PC-9 (cell line): ENCODE measurements around the gene GYS1. TPM values are rescaled to one million over a fixed set of nuclear protein-coding genes. Genes with fewer than 3 reads are reported as not detected.
"Not testable (repeated sequence)": the region's sequence is repeated elsewhere in the genome, so short reads cannot be mapped to it uniquely, and the experiment has no call there.

Experiments used
- BruUV-seq: library from RNA; stranded (reverse); fragments of 400-500 nt; replicated peaks from 2 replicates; lab custom pipeline; 2021; lab: Mats Ljungman, UMichigan
- CTCF ChIA-PET: fragments of 300-600 bp; sonication (Branson Sonifier 250); formaldehyde crosslinking; loops from one replicate; lab custom pipeline; 2022; ENCODE audit warnings: antibody characterized with exemption; lab: Charles Lee
- POLR2A ChIA-PET: fragments of 300-600 bp; sonication (Branson Sonifier 250); formaldehyde crosslinking; loops from one replicate; lab custom pipeline; 2022; ENCODE audit warnings: antibody characterized with exemption; ENCODE audit not compliant: unreplicated experiment; lab: Charles Lee
- DNase-seq, 2 experiments: peaks; one replicate each; pipeline versions ENCODE4 v3.0.0 to v3.0.0-alpha.2; 2015 to 2022; ENCODE audit warnings: mixed read lengths in 1 of 2
- H2AFZ ChIP-seq: fragments of 200-600 bp; sonication (generic); 2 replicates; pipeline ENCODE4 v1.8.1; 2017; ENCODE audit warnings: antibody characterized with exemption
- H3F3A ChIP-seq: fragments of 200-600 bp; sonication (generic); 2 replicates; pipeline ENCODE4 v1.8.1; 2017; ENCODE audit warnings: antibody characterized with exemption, mild to moderate bottlenecking, low read depth; ENCODE audit not compliant: insufficient read depth
- H3K27ac ChIP-seq: fragments of 200-600 bp; sonication (generic); 2 replicates; pipeline ENCODE4 v1.6.1; 2016; ENCODE audit warnings: mixed run types
- H3K27me3 ChIP-seq: fragments of 200-600 bp; sonication (generic); 2 replicates; pipeline ENCODE4 v1.6.1; 2016; ENCODE audit warnings: low read depth, mixed run types; ENCODE audit not compliant: insufficient read depth
- H3K36me3 ChIP-seq: fragments of 200-600 bp; sonication (generic); 2 replicates; pipeline ENCODE4 v1.6.1; 2016; ENCODE audit warnings: low read depth, mixed run types
- H3K4me1 ChIP-seq: fragments of 200-600 bp; sonication (generic); replicated peaks from 2 replicates; pipeline ENCODE4 v1.6.1; 2016; ENCODE audit warnings: mixed run types; ENCODE audit not compliant: insufficient read depth
- H3K4me2 ChIP-seq: fragments of 200-600 bp; sonication (generic); 2 replicates; pipeline ENCODE4 v1.6.1; 2017; ENCODE audit warnings: mixed run types
- H3K4me3 ChIP-seq: fragments of 200-600 bp; sonication (generic); 2 replicates; pipeline ENCODE4 v1.6.1; 2016; ENCODE audit warnings: mixed run types
- H3K79me2 ChIP-seq: fragments of 200-600 bp; sonication (generic); 2 replicates; pipeline ENCODE4 v1.6.1; 2017; ENCODE audit warnings: low read depth, mixed run types
- H3K9me2 ChIP-seq: fragments of 200-600 bp; sonication (generic); 2 replicates; pipeline ENCODE4 v1.8.1; 2017; ENCODE audit warnings: mild to moderate bottlenecking; ENCODE audit not compliant: insufficient read depth
- H3K9me3 ChIP-seq: fragments of 200-600 bp; sonication (generic); 2 replicates; pipeline ENCODE4 v1.8.1; 2016; ENCODE audit warnings: low read depth; ENCODE audit not compliant: insufficient read depth
- H4K20me1 ChIP-seq: fragments of 200-600 bp; sonication (generic); 2 replicates; pipeline ENCODE4 v1.8.1; 2017; ENCODE audit not compliant: insufficient read depth
- intact Hi-C: fragments of 100-400 bp; cut with micrococcal nuclease; formaldehyde crosslinking; loops from one replicate; pipeline ENCODE4 v1.10.0; 2022; ENCODE audit not compliant: unreplicated experiment
- total RNA-seq: library from RNA; stranded (reverse); gene quantifications from 2 replicates; pipeline ENCODE4 v1.2.3, GENCODE V29; 2021

Gene GYS1
- total RNA-seq, 1 experiment from 2014 or later = 54.2 TPM

DNA sequence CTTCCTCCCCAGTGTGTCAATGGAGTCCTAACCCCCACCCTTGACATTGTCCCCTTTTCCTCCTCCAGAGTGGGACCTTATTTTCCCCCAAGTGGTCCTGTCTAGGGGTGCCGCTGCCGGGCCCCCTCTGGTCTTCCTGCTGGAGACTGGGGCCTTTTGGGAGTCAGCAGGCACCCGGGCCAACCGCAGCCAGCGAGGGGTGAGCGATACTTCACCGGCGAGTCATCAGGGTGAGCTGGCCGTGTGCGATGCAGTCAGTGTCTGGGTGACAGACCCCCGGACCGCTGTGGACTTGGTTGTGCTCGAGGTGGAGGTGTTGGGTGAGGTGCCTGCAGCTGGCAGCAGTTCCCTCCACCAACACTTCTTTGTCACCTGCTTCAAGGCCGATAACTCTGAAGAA is 36.6 kb upstream of the GYS1 start:
- H4K20me1 ChIP-seq, H3K9me2 ChIP-seq, H3K27ac ChIP-seq, H2AFZ ChIP-seq, H3K36me3 ChIP-seq, DNase-seq, H3K79me2 ChIP-seq, intact Hi-C loops, H3K4me3 ChIP-seq, H3K4me1 ChIP-seq, H3K27me3 ChIP-seq, BruUV-seq, H3F3A ChIP-seq, H3K9me3 ChIP-seq, H3K4me2 ChIP-seq: not testable (repeated sequence)
- CTCF ChIA-PET = interaction anchor here (0.6 kb wide), 1 partner anchor 44 kb away, joined by 3 read pairs; no protein-coding TSS in a partner anchor
- POLR2A ChIA-PET = interaction anchor here (0.6 kb wide), 1 partner anchor 22 kb away, joined by 3 read pairs; no protein-coding TSS in a partner anchor

DNA sequence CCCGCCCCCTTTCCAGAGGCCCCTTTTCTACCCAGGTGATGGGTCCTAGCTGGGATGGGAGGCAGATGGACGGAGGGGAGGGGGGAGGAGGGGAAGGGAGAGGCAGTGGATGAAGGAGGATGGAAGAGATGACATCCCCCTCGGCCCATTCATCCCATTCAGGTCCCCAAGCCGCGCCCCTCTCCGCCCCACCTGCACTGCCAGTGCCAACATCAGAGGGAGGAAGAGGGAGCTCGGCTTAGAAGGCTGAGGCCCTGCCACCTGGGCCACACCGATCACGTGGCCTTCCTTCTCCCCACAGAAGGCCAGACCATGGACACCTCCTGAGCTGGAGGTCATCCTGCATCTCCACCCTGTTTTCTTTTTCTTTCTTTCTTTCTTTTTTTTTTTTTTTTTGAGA is 35.6 kb upstream of the GYS1 start:
- H2AFZ ChIP-seq, H3K27me3 ChIP-seq, H3K9me2 ChIP-seq, DNase-seq, H3K4me3 ChIP-seq, H3K79me2 ChIP-seq, CTCF ChIA-PET, H3F3A ChIP-seq, H3K4me1 ChIP-seq, H3K36me3 ChIP-seq, H4K20me1 ChIP-seq, intact Hi-C loops, H3K9me3 ChIP-seq, H3K4me2 ChIP-seq, BruUV-seq, POLR2A ChIA-PET, H3K27ac ChIP-seq: not testable (repeated sequence)

DNA sequence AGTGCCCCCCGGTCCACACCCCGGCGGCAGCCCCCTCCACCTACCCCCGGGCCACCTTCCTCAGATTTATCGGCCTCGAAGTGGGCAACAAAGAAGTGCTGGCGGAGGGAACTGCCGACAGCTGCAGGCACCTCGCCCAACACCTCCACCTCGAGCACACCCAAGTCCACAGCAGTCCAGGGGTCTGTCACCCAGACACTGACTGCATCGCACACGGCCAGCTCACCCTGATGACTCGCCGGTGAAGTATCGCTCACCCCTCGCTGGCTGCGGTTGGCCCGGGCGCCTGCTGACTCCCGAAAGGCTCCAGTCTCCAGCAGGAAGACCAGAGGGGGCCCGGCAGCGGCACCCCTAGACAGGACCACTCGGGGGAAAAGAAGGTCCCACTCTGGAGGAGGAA is 32.5 kb upstream of the GYS1 start:
- ChIA-PET CTCF (interaction anchor here (0.7 kb wide), 1 partner anchor 170 kb away, joined by 4 read pairs; no protein-coding TSS in a partner anchor), POLR2A (interaction anchor here (0.6 kb wide), 1 partner anchor 72 kb away, joined by 5 read pairs; no protein-coding TSS in a partner anchor)
- H3F3A ChIP-seq = peaks cover 14% of the 10 kb centered on the region
- H2AFZ ChIP-seq, H3K79me2 ChIP-seq, H3K27ac ChIP-seq, H3K9me3 ChIP-seq, H3K9me2 ChIP-seq, DNase-seq, H3K36me3 ChIP-seq, intact Hi-C loops, H3K4me3 ChIP-seq, H3K27me3 ChIP-seq, H3K4me1 ChIP-seq, H3K4me2 ChIP-seq, H4K20me1 ChIP-seq, BruUV-seq: not testable (repeated sequence)

DNA sequence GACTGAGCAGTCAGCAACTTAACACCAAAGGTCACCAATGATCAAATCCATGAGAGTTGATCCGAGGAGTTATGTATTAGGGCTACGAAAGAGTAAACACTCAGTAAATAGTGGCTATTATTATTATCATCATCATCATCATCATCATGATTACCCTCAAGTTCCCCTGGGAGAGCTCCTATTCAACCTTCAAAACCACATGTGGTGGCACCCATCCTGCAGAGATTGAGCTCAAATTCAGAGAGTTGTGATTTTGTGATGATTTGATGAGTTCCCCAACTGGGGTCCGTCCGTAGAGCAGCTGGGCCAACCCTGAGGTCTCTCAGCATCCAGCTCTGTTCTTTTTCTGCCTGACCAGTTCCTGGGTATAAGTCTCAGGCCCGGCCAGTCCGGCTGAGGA is 32.0 kb upstream of the GYS1 start:
- CTCF ChIA-PET = interaction anchor here (0.7 kb wide), 1 partner anchor 169 kb away, joined by 4 read pairs; no protein-coding TSS in a partner anchor
- intact Hi-C loops, DNase-seq, H3K9me3 ChIP-seq, H3K27ac ChIP-seq, H3K79me2 ChIP-seq, H3K36me3 ChIP-seq, H3K4me3 ChIP-seq, H2AFZ ChIP-seq, H3K9me2 ChIP-seq, H3K4me2 ChIP-seq, H3K27me3 ChIP-seq, H4K20me1 ChIP-seq, H3K4me1 ChIP-seq, BruUV-seq: not testable (repeated sequence)
- POLR2A ChIA-PET = interaction anchor here (0.6 kb wide), 1 partner anchor 73 kb away, joined by 5 read pairs; no protein-coding TSS in a partner anchor
- H3F3A ChIP-seq = peaks cover 18% of the 10 kb centered on the region

DNA sequence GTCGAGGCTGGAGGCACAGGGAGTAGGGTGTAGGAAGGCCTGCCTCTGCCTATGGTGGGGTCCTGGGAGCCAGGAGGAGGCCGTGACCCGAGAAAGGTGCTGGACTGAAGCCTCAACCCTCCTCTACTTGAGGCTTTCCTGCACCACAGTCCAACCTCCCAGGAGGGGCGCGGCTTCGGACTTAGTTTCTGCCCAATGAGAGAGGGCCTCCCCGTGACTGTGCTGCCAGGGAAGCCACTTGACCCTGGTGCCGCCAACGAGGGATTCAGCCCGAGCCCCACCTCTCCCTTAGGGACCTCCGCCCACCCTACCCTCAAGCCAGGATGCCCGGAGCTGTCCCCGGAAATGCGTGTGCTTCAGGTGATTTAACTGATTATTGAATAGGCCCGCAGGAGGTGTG is 31.1 kb upstream of the GYS1 start, which contains the start of gene CGB3:
Gene CGB3 (minus strand): TSS at position 101 of the 400 bp plus-strand sequence. CDS start 362 bp downstream, outside the sequence.
- intact Hi-C loops, H3K36me3 ChIP-seq, H3K27me3 ChIP-seq, BruUV-seq, CTCF ChIA-PET, POLR2A ChIA-PET, DNase-seq, H3K9me3 ChIP-seq, H3K4me1 ChIP-seq, H3K4me2 ChIP-seq, H3K27ac ChIP-seq, H2AFZ ChIP-seq, H3K79me2 ChIP-seq, H3K4me3 ChIP-seq, H3K9me2 ChIP-seq, H4K20me1 ChIP-seq: not testable (repeated sequence)
- H3F3A ChIP-seq = peaks cover 18% of the 10 kb centered on the region
